Measurements from ENCODE around the gene DLD. TPM values are rescaled to one million over a fixed set of nuclear protein-coding genes. Genes with fewer than 3 reads are reported as not detected.

DLD gene
- total and polyA plus RNA-seq, 2 experiments from 2014 or later: 84.9 to 129 TPM

DNA sequence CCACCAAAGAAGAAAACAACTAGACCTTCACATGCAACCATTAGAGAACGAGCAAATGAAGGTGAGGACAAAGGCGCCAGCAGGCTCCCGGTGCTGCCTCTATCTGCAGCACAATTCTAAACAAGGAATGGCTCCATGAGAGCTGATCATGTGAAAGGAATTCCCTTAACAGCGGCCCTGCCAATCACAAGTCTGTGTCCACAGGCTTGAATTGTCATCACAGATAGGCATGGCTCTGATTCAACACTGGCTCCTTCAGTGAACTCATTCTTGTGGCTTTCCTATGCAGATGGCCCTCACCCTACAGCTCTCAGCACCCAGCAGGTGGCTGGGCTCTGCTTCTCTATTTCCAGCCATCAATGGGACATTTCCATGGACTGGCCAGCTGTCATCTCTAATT, 75.7 kb downstream of the DLD start:
- H2AFZ ChIP-seq: no peak overlapping the region
- peaks cover 9% of the 10 kb centered on the region for H3K36me3 ChIP-seq (replicated peaks; ENCODE audit: insufficient read depth, low read depth)
- TF ChIP-seq, protein P1, sequence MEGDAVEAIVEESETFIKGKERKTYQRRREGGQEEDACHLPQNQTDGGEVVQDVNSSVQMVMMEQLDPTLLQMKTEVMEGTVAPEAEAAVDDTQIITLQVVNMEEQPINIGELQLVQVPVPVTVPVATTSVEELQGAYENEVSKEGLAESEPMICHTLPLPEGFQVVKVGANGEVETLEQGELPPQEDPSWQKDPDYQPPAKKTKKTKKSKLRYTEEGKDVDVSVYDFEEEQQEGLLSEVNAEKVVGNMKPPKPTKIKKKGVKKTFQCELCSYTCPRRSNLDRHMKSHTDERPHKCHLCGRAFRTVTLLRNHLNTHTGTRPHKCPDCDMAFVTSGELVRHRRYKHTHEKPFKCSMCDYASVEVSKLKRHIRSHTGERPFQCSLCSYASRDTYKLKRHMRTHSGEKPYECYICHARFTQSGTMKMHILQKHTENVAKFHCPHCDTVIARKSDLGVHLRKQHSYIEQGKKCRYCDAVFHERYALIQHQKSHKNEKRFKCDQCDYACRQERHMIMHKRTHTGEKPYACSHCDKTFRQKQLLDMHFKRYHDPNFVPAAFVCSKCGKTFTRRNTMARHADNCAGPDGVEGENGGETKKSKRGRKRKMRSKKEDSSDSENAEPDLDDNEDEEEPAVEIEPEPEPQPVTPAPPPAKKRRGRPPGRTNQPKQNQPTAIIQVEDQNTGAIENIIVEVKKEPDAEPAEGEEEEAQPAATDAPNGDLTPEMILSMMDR (IDR thresholded peaks at IDR 0.05; ENCODE audit: poor library complexity): no peak
- TF ChIP-seq EZH2phosphoT487 (IDR thresholded peaks at IDR 0.05; ENCODE audit: low read depth, severe bottlenecking, unreplicated experiment) (no peak), EZH2 (IDR thresholded peaks at IDR 0.05; ENCODE audit: borderline replicate concordance) (no peak)
- H3K27ac ChIP-seq: peak overlapping the region; percentile 36
- H3K9me3 ChIP-seq (ENCODE audit: low read depth): no peaks in the 10 kb centered on the region
- H3K9me2 ChIP-seq (replicated peaks; ENCODE audit: insufficient read depth): no peaks in the 10 kb centered on the region
- H3K27me3 ChIP-seq: no peaks in the 10 kb centered on the region
- H3K79me2 ChIP-seq: peaks cover 41% of the 10 kb centered on the region
- peak; percentile 73 for DNase-seq (ENCODE audit: low spot score)
- H3K4me1 ChIP-seq (ENCODE audit: insufficient read depth): peaks cover 6% of the 10 kb centered on the region
- peaks cover 4% of the 10 kb centered on the region for H4K20me1 ChIP-seq (ENCODE audit: insufficient read depth, poor library complexity, severe bottlenecking)
- WGBS (ENCODE audit: low lambda C conversion rate, missing lambda C conversion rate): 67% methylated on average over 4 of the region's 4 CpGs
- H3K4me3 ChIP-seq: no peak overlapping the region
- H3K4me2 ChIP-seq: peak overlapping the region; percentile 13

DNA sequence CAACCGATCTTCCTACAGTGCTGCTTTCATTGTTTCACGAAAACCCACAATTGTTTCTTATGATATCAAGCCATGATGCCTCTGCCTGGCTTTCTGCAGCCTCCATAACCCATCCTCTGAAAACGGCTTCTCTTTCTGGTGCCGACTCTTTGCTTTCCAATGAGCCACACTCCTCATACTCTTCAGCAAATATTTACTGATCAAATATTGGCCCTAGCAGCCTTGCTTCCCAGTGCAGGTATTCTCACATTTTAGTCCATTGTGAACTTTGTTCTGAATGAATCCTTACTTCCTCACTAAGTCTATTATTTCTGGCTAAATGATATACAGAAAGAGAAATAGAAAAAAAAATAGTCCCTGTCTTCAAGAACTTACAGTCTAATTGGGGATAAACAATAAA, 76.4 kb downstream of the DLD start:
- peaks cover 41% of the 10 kb centered on the region for H3K79me2 ChIP-seq
- no peak for DNase-seq (ENCODE audit: low spot score)
- H3K9me3 ChIP-seq (ENCODE audit: low read depth): no peaks in the 10 kb centered on the region
- WGBS (ENCODE audit: low lambda C conversion rate, missing lambda C conversion rate): 75% methylated on average over 4 of the region's 4 CpGs
- peaks cover 6% of the 10 kb centered on the region for H3K4me1 ChIP-seq (ENCODE audit: insufficient read depth)
- H3K36me3 ChIP-seq (replicated peaks; ENCODE audit: insufficient read depth, low read depth): peaks cover 9% of the 10 kb centered on the region
- H4K20me1 ChIP-seq (ENCODE audit: insufficient read depth, poor library complexity, severe bottlenecking): peaks cover 4% of the 10 kb centered on the region
- no peak overlapping the region for H2AFZ ChIP-seq
- H3K9me2 ChIP-seq (replicated peaks; ENCODE audit: insufficient read depth): no peaks in the 10 kb centered on the region
- no peak overlapping the region for H3K4me3 ChIP-seq
- no peaks in the 10 kb centered on the region for H3K27me3 ChIP-seq
- peak overlapping the region; percentile 36 for H3K27ac ChIP-seq
- TF ChIP-seq EZH2 (IDR thresholded peaks at IDR 0.05; ENCODE audit: borderline replicate concordance) (no peak), EZH2phosphoT487 (IDR thresholded peaks at IDR 0.05; ENCODE audit: low read depth, severe bottlenecking, unreplicated experiment) (no peak)
- TF ChIP-seq, protein P1 (IDR thresholded peaks at IDR 0.05; ENCODE audit: poor library complexity): no peak
- peak overlapping the region; percentile 24 for H3K4me2 ChIP-seq

DNA sequence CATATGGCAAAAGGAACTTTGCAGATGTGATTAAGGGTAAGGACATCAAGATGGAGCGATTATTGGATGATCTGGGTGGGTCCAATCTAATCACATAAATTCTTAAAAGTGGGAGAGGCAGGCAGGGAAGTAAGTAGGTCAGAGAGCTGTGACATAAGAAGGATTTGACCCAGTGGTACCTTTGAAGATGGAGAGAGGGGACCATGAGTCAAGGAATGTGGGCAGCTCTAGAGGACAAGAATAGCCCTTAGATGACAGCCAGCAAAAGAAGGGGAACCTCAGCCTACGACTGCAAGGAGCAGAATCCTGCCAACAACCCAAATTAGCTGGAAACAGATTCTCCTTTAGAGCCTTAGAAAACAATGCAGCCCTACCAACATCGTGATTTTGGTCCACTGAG, 77.5 kb downstream of the DLD start:
- Histone ChIP-seq H3K9me3 (ENCODE audit: low read depth) (no peaks in the 10 kb centered on the region), H3K4me2 (no peak overlapping the region), H3K9me2 (replicated peaks; ENCODE audit: insufficient read depth) (no peaks in the 10 kb centered on the region), H3K27ac (peak overlapping the region; percentile 36), H3K4me3 (no peak overlapping the region), H3K36me3 (replicated peaks; ENCODE audit: insufficient read depth, low read depth) (peaks cover 4% of the 10 kb centered on the region), H4K20me1 (ENCODE audit: insufficient read depth, poor library complexity, severe bottlenecking) (peaks cover 4% of the 10 kb centered on the region), H3K27me3 (no peaks in the 10 kb centered on the region), H3K79me2 (peaks cover 38% of the 10 kb centered on the region), H3K4me1 (ENCODE audit: insufficient read depth) (peaks cover 16% of the 10 kb centered on the region), H2AFZ (no peak overlapping the region)
- 91% methylated on average over 3 of the region's 3 CpGs for WGBS (ENCODE audit: low lambda C conversion rate, missing lambda C conversion rate)
- TF ChIP-seq, protein P1 (IDR thresholded peaks at IDR 0.05; ENCODE audit: poor library complexity): no peak
- TF ChIP-seq EZH2phosphoT487 (IDR thresholded peaks at IDR 0.05; ENCODE audit: low read depth, severe bottlenecking, unreplicated experiment) (no peak), EZH2 (IDR thresholded peaks at IDR 0.05; ENCODE audit: borderline replicate concordance) (no peak)
- DNase-seq (ENCODE audit: low spot score): no peak

DNA sequence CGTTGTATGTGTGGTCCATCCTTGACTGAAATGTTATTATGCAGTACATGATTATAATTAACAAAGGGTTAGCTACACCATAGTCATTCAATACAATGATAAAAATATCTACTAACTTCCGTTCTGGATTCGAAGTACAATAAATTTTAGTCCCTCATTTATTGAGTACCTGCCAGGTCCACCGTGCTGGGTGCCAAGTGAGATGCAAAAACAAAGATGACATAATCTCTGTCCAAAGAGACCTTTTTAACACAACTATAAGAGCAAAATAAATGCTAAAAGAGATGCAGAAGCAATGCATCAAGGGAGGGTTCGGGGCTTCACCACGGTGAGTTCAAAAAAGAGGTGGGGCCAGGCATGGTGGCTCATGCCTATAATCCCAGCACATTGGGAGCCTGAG, 78.9 kb downstream of the DLD start:
- H3K79me2 ChIP-seq: peaks cover 32% of the 10 kb centered on the region
- TF ChIP-seq EZH2 (IDR thresholded peaks at IDR 0.05; ENCODE audit: borderline replicate concordance) (no peak), EZH2phosphoT487 (IDR thresholded peaks at IDR 0.05; ENCODE audit: low read depth, severe bottlenecking, unreplicated experiment) (no peak)
- TF ChIP-seq, protein P1 (IDR thresholded peaks at IDR 0.05; ENCODE audit: poor library complexity): no peak
- peaks cover 4% of the 10 kb centered on the region for H3K36me3 ChIP-seq (replicated peaks; ENCODE audit: insufficient read depth, low read depth)
- no peak overlapping the region for H3K4me2 ChIP-seq
- H3K9me3 ChIP-seq (ENCODE audit: low read depth): no peaks in the 10 kb centered on the region
- H3K4me1 ChIP-seq (ENCODE audit: insufficient read depth): peaks cover 21% of the 10 kb centered on the region
- H3K9me2 ChIP-seq (replicated peaks; ENCODE audit: insufficient read depth): no peaks in the 10 kb centered on the region
- no peak overlapping the region for H2AFZ ChIP-seq
- H3K27ac ChIP-seq: peak overlapping the region; percentile 77
- H4K20me1 ChIP-seq (ENCODE audit: insufficient read depth, poor library complexity, severe bottlenecking): peaks cover 4% of the 10 kb centered on the region
- H3K4me3 ChIP-seq: no peak overlapping the region
- H3K27me3 ChIP-seq: no peaks in the 10 kb centered on the region
- no peak for DNase-seq (ENCODE audit: low spot score)
- 90% methylated on average over 6 of the region's 6 CpGs for WGBS (ENCODE audit: low lambda C conversion rate, missing lambda C conversion rate)
